ENCODE results near the gene GSE1. TPM values are rescaled to one million over a fixed set of nuclear protein-coding genes. Genes with fewer than 3 reads are reported as not detected.

The GSE1 gene
- total and polyA plus RNA-seq, 2 of the 13 experiments (the other 11 are each of a cell fraction or from before 2014, with no cell fraction given), result 16.1 to 31.2 TPM

- TF ChIP-seq ZNF407 (CRISPR knock-in tag; IDR thresholded peaks at IDR 0.05; ENCODE audit: not compliant biosample characterization), result no peak
- TF ChIP-seq SIX4 (CRISPR knock-in tag; IDR thresholded peaks at IDR 0.05), result no peak
- TF ChIP-seq JUN (CRISPR knock-in tag; IDR thresholded peaks at IDR 0.05), result peak; percentile 77
- no peak for TF ChIP-seq ONECUT2 (CRISPR knock-in tag; IDR thresholded peaks at IDR 0.05)
- no peak for TF ChIP-seq ZNF773 (CRISPR knock-in tag; IDR thresholded peaks at IDR 0.05; ENCODE audit: borderline replicate concordance)
- TF ChIP-seq ZBTB20 (CRISPR knock-in tag; IDR thresholded peaks at IDR 0.05; ENCODE audit: borderline replicate concordance, low read depth), result no peak
- no peak for TF ChIP-seq CENPX (CRISPR knock-in tag; IDR thresholded peaks at IDR 0.05)
- no peak; the same call in 1 of the 2 replicates for TF ChIP-seq ZNF761 (CRISPR knock-in tag; conservative IDR thresholded peaks at IDR 0.05)
- TF ChIP-seq SIN3B (IDR thresholded peaks at IDR 0.05; ENCODE audit: low read length), result no peak
- TF ChIP-seq ZNF512 (CRISPR knock-in tag; IDR thresholded peaks at IDR 0.05), result no peak
- TF ChIP-seq DR1 (CRISPR knock-in tag; IDR thresholded peaks at IDR 0.05), result no peak
- peak; percentile 89 for TF ChIP-seq FOXC1 (CRISPR knock-in tag; IDR thresholded peaks at IDR 0.05; ENCODE audit: borderline replicate concordance)
- no peak for TF ChIP-seq TRAFD1 (CRISPR knock-in tag; IDR thresholded peaks at IDR 0.05; ENCODE audit: borderline replicate concordance)
- peak; percentile 69 for TF ChIP-seq KDM1A (CRISPR knock-in tag; IDR thresholded peaks at IDR 0.05)
- peak; percentile 70 for TF ChIP-seq BCL6 (CRISPR knock-in tag; IDR thresholded peaks at IDR 0.05)
- TF ChIP-seq YEATS4 (CRISPR knock-in tag; IDR thresholded peaks at IDR 0.05; ENCODE audit: borderline replicate concordance), result no peak
- no peak for TF ChIP-seq ZNF354B (CRISPR knock-in tag; IDR thresholded peaks at IDR 0.05)
- peak; percentile 65 for TF ChIP-seq FOXA3 (CRISPR knock-in tag; IDR thresholded peaks at IDR 0.05)
Observed at GRCh38 chr16:85563515-85564276, 49.4 kb upstream of the GSE1 start (continued).
